Spleen (tissue), 11 donors: ENCODE measurements around the gene PSME1. TPM values are rescaled to one million over a fixed set of nuclear protein-coding genes. Genes with fewer than 3 reads are reported as not detected.
A peak's percentile ranks its signal among the peaks of the same experiment; 100 is the strongest.

ENCODE experiments used
- DNase-seq: peaks from one replicate; pipeline ENCODE4 v3.0.0-alpha.2; 2020
- H3K27ac ChIP-seq, 8 donors: fragments of 200-600 bp; sonication (generic) in 7 of 8; 1 replicate in 4 of 8; 2 replicates in 4 of 8; pipeline versions ENCODE4 v1.5.0 to v1.8.0; 2016 to 2021; ENCODE audit warnings: inconsistent platforms in 4 of 8, mild to moderate bottlenecking in 4 of 8, moderate library complexity in 1 of 8
- H3K27me3 ChIP-seq, 7 donors: fragments of 200-600 bp; sonication (generic) in 6 of 7; replicated peaks in 1 of 7; 1 replicate in 4 of 7; 2 replicates in 3 of 7; pipeline versions ENCODE4 v1.5.0 to v1.8.0; 2016 to 2021; ENCODE audit warnings: inconsistent platforms in 3 of 7, mild to moderate bottlenecking in 1 of 7
- H3K36me3 ChIP-seq, 6 donors: fragments of 200-600 bp; sonication (generic) in 5 of 6; 1 replicate in 4 of 6; 2 replicates in 2 of 6; pipeline versions ENCODE4 v1.5.0 to v1.8.0; 2016 to 2021; ENCODE audit warnings: inconsistent platforms in 2 of 6
- H3K4me1 ChIP-seq, 6 donors: fragments of 200-600 bp; sonication (generic) in 5 of 6; 1 replicate in 3 of 6; 2 replicates in 3 of 6; pipeline versions ENCODE4 v1.5.0 to v1.8.0; 2016 to 2021; ENCODE audit warnings: inconsistent platforms in 3 of 6
- H3K4me3 ChIP-seq, 8 donors: fragments of 200-600 bp; sonication (generic) in 7 of 8; 1 replicate in 4 of 8; 2 replicates in 4 of 8; pipeline versions ENCODE4 v1.5.0 to v1.8.0; 2016 to 2021; ENCODE audit warnings: inconsistent platforms in 4 of 8, mild to moderate bottlenecking in 4 of 8, moderate library complexity in 2 of 8
- H3K9me3 ChIP-seq, 8 donors: fragments of 200-600 bp; sonication (generic) in 7 of 8; 1 replicate in 4 of 8; 2 replicates in 4 of 8; pipeline versions ENCODE4 v1.5.0 to v1.8.0; 2016 to 2021; ENCODE audit warnings: inconsistent platforms in 4 of 8
- POLR2A ChIP-seq, 3 donors: fragments of 450-650 bp; IDR thresholded peaks; one replicate each; pipeline ENCODE4 v1.5.1; 2017; ENCODE audit warnings: antibody characterized with exemption in 3 of 3, mild to moderate bottlenecking in 1 of 3
- POLR2AphosphoS5 ChIP-seq, 3 donors: sonication (generic); formaldehyde crosslinking; IDR thresholded peaks; one replicate each; pipeline ENCODE4 v1.5.1; 2017; ENCODE audit warnings: antibody characterized with exemption in 3 of 3
- WGBS, 5 donors: extraction: QIAGEN DNeasy Blood & Tissue Kit in 3 of 5; methylation state at CpG; one replicate each; pipeline versions ENCODE4 v1.1.5 to v1.1.7; 2013 to 2018; 5-methylcytosine and 5-hydroxymethylcytosine counted together
- intact Hi-C: fragments of 100-400 bp; cut with DNase I; formaldehyde crosslinking; loops from one replicate; pipeline ENCODE4 v1.15.0; 2023; ENCODE audit warnings: low total_unique reads
- polyA plus RNA-seq, 3 donors: library from polyadenylated mRNA; stranded (reverse); fragments of 200-250 nt; gene quantifications; one replicate each; pipeline ENCODE4 v1.2.1, GENCODE V29; 2013
- total RNA-seq, 7 donors: library from RNA; depleted of rRNA in 3 of 7; stranded (reverse); fragments of >200 nt in 3 of 7; fragmentation: NEBNext Ultra II Directional in 4 of 7; extraction: Animal tissue kit (Norgen Biotek cat#: 25700) in 4 of 7; gene quantifications; one replicate each; pipeline versions ENCODE4 v1.1.0 to v1.2.1, GENCODE V29; 2016 to 2021
- TF ChIP-seq, protein P1 (sequence below), 11 experiments: fragments of 200-600 bp in 7 of 11; fragments of 450-650 bp in 4 of 11; sonication (generic) in 4 of 11; IDR thresholded peaks in 8 of 11; conservative IDR thresholded peaks in 3 of 11; 1 replicate in 7 of 11; 2 replicates in 4 of 11; pipeline versions ENCODE4 v1.4.0 to v1.8.0; 2016 to 2021; ENCODE audit warnings: antibody characterized with exemption in 11 of 11, inconsistent platforms in 4 of 11, mild to moderate bottlenecking in 1 of 11
- donor health status: healthy with polysubstance abuse.
- donor health status: DM: no; HTN: no; CAD: no; lungs with moderate emphysema.
- donor health status: DM: no; HTN: no; CAD: no.
- donor health status: Bipolar disorder and iron deficiency.
- donor health status: healthy.
- donor health status: DM: no; HTN: no; CAD: no.
- donor health status: DM: yes; HTN: yes; CAD: no.

PSME1 gene
- total and polyA plus RNA-seq, 10 donors: 157 to 441 (median 253) TPM

DNA sequence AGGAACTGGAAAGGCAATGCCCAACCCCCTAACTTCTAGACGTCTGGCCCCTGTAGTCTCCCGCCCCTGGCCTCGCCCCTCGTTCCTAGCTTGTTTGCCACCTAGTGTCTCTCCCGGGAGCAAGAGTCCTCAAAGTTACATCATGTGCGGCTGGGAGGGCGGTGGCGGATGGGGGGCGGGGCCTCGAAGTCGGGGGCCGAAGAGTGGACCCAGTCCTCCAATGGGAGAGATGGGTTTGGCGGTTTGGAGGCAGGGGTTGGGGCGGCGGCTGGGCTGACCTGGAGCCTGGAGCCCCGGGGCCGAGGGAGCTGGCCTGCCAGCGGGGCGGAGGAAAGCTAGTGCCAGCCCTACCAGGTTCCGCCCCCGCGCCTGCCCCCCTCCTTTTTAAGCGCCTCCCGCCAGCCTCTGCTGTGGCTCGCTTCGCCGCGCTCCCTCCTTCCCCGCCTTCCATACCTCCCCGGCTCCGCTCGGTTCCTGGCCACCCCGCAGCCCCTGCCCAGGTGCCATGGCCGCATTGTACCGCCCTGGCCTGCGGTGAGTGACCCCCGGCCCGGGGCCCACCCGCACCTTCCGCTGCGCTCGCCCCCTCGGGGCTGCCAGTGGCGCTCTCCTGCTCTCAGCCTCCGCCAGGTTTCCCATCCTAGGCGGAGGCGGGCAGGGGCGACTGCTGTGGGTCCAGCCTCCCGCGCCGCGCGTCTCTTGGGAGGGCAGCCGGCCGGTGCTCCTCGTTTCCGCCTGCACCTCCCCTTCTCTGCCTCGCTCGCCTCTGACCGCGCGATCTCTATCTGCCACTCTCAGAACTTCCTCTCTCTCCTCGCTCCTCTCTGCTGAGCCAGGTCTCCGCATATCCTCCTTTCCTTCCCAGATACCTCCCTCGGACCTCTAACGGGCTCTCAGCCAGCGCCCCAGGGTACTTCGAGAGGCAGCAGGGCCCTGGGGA lies 41.8 kb upstream of the PSME1 start, which contains the start of gene PCK2:
TSS of gene PCK2 (plus strand) at position 411 of the 940 bp plus-strand sequence. CDS start at position 506, 95 bp downstream.
- WGBS, 5 donors: 0 to 1% (median 0%) methylated on average over 55 to 68 of the region's 68 CpGs
- DNase-seq: peak; percentile 96
- Histone ChIP-seq H3K27ac (peak within 1 kb of the TSS; percentile 96 to 100 (median 99)), H3K4me3 (peak within 1 kb of the TSS; percentile 63 to 91 (median 77)), H3K36me3 (peaks cover 0 to 27% (median 16%) of the 10 kb centered on the region in 6 donors), H3K4me1 (peaks cover 10 to 52% (median 34%) of the 10 kb centered on the region in 6 donors), H3K9me3 (no peaks in the 10 kb centered on the region), H3K27me3 (no peaks in the 10 kb centered on the region)
- TF ChIP-seq POLR2AphosphoS5 (IDR thresholded peaks at IDR 0.05) (peak; percentile 89 to 90 (median 89)), POLR2A (IDR thresholded peaks at IDR 0.05) (peak in 1 of 3 donors; percentile 15)
- TF ChIP-seq, protein P1, sequence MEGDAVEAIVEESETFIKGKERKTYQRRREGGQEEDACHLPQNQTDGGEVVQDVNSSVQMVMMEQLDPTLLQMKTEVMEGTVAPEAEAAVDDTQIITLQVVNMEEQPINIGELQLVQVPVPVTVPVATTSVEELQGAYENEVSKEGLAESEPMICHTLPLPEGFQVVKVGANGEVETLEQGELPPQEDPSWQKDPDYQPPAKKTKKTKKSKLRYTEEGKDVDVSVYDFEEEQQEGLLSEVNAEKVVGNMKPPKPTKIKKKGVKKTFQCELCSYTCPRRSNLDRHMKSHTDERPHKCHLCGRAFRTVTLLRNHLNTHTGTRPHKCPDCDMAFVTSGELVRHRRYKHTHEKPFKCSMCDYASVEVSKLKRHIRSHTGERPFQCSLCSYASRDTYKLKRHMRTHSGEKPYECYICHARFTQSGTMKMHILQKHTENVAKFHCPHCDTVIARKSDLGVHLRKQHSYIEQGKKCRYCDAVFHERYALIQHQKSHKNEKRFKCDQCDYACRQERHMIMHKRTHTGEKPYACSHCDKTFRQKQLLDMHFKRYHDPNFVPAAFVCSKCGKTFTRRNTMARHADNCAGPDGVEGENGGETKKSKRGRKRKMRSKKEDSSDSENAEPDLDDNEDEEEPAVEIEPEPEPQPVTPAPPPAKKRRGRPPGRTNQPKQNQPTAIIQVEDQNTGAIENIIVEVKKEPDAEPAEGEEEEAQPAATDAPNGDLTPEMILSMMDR (IDR thresholded peaks at IDR 0.05 in 8 of 11, conservative IDR thresholded peaks at IDR 0.05 in 3 of 11): peak in 6 of 11 experiments; percentile 1 to 46 (median 18)
- intact Hi-C loops: loop anchor here (5.0 kb wide), 1 partner anchor 82 kb away; no protein-coding TSS in a partner anchor

DNA sequence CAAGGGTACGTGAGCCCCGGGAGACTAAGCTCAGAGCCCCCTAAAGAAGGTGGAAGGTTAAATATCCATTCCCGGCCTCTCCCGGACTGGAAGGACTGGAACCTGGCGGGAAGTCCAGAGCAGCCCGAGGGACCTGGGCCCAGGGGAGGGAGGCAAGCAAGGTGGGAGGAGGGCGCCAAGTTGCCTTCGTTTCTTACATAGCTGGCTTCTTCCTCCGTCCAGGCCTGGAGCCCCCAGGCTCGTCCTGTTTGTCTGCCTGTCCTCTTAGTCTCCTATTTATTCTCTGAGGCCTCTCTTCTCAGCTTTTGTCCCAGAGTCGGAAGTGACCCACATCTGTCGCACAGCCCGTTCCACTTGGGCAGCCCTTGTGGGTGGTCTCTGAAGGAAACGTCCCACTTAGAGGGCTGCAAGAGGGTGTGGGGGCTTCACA lies 41.1 kb upstream of the PSME1 start:
- TF ChIP-seq, protein P1 (IDR thresholded peaks at IDR 0.05 in 8 of 11, conservative IDR thresholded peaks at IDR 0.05 in 3 of 11): peak in 1 of 11 experiments; percentile 4
- TF ChIP-seq POLR2AphosphoS5 (IDR thresholded peaks at IDR 0.05) (no peak), POLR2A (IDR thresholded peaks at IDR 0.05) (no peak)
- Histone ChIP-seq H3K36me3 (peaks cover 0 to 34% (median 23%) of the 10 kb centered on the region in 6 donors), H3K4me1 (peaks cover 10 to 52% (median 34%) of the 10 kb centered on the region in 6 donors), H3K27me3 (no peaks in the 10 kb centered on the region), H3K9me3 (no peaks in the 10 kb centered on the region), H3K27ac (peak overlapping the region; percentile 96 to 100 (median 99)), H3K4me3 (peak overlapping the region; percentile 63 to 91 (median 77))
- 0 to 3% (median 3%) methylated on average over 12 to 14 of the region's 14 CpGs for WGBS, 5 donors
- DNase-seq: peak; percentile 83
- intact Hi-C loops: loop anchor here (5.0 kb wide), 1 partner anchor 83 kb away; no protein-coding TSS in a partner anchor

DNA sequence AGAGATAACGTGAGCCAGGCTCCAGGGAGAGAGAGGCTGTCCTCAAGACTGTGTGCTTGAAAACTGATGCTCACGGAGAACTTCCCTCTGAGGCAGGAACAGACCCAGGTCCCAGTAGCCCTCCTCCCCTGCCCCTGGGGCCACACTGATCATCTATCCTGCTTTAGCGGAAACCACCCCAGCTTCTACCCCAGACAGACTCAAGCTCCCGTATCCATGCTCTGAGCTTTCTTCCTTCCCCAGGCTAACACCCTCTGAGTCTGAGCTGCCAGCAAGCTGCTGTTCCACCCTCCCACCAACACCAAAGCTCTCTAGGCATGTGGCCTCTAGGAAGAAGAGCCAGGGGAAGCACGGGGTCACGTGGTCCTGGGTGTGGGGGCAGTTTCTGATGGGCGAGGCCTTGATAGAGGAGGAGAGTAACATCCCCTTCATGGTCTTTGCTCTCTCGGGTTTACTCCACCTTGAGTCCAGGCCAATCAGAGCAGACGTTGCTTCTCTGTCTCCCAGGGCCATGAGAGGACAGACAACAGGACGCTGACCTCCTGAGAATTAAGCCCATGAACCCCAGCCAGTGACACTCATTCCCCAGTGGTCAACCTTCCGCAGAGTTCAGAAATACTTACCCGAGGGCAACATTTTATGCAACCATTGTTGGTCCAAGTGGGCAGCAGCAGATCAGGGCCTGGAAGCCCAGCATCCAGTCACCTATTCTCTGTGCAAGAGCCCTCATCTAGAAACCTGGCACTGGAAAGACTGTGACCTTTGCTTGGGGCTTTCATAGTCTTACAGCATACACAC lies 40.5 kb upstream of the PSME1 start:
- Histone ChIP-seq H3K4me1 (peaks cover 10 to 52% (median 31%) of the 10 kb centered on the region in 6 donors), H3K4me3 (peak overlapping the region; percentile 63 to 91 (median 77)), H3K36me3 (peaks cover 0 to 40% (median 29%) of the 10 kb centered on the region in 6 donors), H3K27me3 (no peaks in the 10 kb centered on the region), H3K27ac (peak overlapping the region; percentile 96 to 100 (median 99)), H3K9me3 (no peaks in the 10 kb centered on the region)
- TF ChIP-seq POLR2AphosphoS5 (IDR thresholded peaks at IDR 0.05): peak in 2 of 3 donors; percentile 87 to 91
- TF ChIP-seq POLR2A (IDR thresholded peaks at IDR 0.05): no peak
- TF ChIP-seq, protein P1 (IDR thresholded peaks at IDR 0.05 in 8 of 11, conservative IDR thresholded peaks at IDR 0.05 in 3 of 11): peak in 1 of 11 experiments; percentile 5
- DNase-seq: peak; percentile 92
- 19 to 34% (median 30%) methylated on average over 11 to 12 of the region's 12 CpGs for WGBS, 5 donors
- intact Hi-C loops: no loop called here
